Right lobe of liver (tissue), 4 donors: ENCODE results near the gene CT47C1.

Experiments used
- POLR2A ChIP-seq: fragments of 450-650 bp; IDR thresholded peaks from one replicate; pipeline ENCODE4 v1.6.1; 2017; ENCODE audit warnings: antibody characterized with exemption, mild to moderate bottlenecking
- TF ChIP-seq, protein P1 (sequence below), 4 donors: fragments of 200-600 bp in 3 of 4; fragments of 450-650 bp in 1 of 4; IDR thresholded peaks; one replicate each; pipeline versions ENCODE4 v1.5.1 to v1.8.0; 2016 to 2022; ENCODE audit warnings: antibody characterized with exemption in 4 of 4, mild to moderate bottlenecking in 2 of 4
- donor health status: DM: no; HTN: no; CAD: no.
- donor health status: DM: no; HTN: no; CAD: no.
- donor health status: DM: no; HTN: yes; CAD: no.

DNA sequence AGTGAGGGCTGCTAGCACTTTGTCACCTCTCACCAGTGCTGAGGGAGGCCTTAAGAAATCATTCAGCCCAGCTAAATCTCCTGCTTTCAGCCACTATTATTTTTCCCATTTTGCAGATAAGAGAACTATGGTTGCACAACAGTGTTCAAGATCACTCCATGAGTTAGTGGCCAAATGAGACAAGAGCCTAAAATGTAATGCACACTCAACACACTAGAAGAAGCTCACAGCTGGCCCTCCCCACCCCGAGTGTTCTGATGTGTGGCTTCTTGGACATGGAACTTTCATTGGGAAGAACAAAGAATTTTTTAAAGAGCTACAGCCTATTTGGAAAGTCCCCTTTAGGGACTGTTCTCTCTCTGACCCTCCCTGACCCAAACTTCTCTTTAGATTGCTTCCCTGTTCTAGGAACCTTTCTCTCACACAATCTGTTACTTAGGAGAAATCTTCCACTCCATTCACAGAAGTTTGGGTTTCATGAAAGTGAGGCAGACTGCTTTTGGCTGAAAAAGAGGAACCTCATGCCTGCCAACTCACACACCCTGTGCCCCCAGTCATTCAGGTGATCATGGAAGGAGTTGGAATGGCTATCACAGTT, 44.0 kb upstream of the CT47C1 start:
- no peak for TF ChIP-seq POLR2A
- TF ChIP-seq, protein P1, sequence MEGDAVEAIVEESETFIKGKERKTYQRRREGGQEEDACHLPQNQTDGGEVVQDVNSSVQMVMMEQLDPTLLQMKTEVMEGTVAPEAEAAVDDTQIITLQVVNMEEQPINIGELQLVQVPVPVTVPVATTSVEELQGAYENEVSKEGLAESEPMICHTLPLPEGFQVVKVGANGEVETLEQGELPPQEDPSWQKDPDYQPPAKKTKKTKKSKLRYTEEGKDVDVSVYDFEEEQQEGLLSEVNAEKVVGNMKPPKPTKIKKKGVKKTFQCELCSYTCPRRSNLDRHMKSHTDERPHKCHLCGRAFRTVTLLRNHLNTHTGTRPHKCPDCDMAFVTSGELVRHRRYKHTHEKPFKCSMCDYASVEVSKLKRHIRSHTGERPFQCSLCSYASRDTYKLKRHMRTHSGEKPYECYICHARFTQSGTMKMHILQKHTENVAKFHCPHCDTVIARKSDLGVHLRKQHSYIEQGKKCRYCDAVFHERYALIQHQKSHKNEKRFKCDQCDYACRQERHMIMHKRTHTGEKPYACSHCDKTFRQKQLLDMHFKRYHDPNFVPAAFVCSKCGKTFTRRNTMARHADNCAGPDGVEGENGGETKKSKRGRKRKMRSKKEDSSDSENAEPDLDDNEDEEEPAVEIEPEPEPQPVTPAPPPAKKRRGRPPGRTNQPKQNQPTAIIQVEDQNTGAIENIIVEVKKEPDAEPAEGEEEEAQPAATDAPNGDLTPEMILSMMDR (IDR thresholded peaks at IDR 0.05), result no peak
